NB4 (cell line): ENCODE results near the gene HSPBP1.

Experiments used
- CTCF ChIP-seq: IDR thresholded peaks from one replicate; pipeline ENCODE4 v1.5.1; 2012; ENCODE audit warnings: low read depth, low read length
- MYC ChIP-seq: IDR thresholded peaks from 2 replicates; pipeline ENCODE4 v1.6.1; 2011; ENCODE audit warnings: low read depth, low read length
- POLR2A ChIP-seq: IDR thresholded peaks from 2 replicates; pipeline ENCODE4 v1.6.1; 2011; ENCODE audit warnings: mild to moderate bottlenecking; ENCODE audit not compliant: insufficient read length; ENCODE audit errors: extremely low read depth
- TF ChIP-seq, protein P1 (sequence below): IDR thresholded peaks from 2 replicates; pipeline ENCODE4 v1.6.1; 2011; ENCODE audit warnings: low read depth, low read length

DNA sequence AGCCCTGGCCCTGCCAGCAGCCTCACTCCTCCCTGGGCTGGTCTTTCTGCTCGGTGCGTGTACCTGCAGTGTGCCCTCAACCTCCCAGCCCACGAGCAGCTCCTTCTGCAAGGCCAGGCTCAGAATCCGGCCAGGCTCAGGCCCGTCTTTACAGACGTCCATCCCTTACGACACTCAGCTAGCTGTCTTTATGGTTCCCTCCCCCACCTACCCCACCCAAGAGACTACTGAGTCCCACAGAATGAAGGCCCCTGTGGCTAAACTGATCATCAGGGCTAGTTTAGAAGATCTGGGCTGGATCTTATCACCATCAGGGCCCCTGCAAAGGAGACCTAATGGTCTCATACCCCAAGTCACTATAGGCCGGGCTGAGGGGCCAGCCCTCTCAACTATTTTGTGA lies 34.5 kb upstream of the HSPBP1 start:
- TF ChIP-seq POLR2A, result no peak
- TF ChIP-seq CTCF, result no peak
- TF ChIP-seq MYC, result no peak
- TF ChIP-seq, protein P1, sequence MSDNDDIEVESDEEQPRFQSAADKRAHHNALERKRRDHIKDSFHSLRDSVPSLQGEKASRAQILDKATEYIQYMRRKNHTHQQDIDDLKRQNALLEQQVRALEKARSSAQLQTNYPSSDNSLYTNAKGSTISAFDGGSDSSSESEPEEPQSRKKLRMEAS, result no peak
